ENCODE measurements around the gene OR5D18. TPM values are rescaled to one million over a fixed set of nuclear protein-coding genes. Genes with fewer than 3 reads are reported as not detected.

Gene OR5D18
- total and polyA plus RNA-seq, 10 of the 15 experiments (the other 5 are each of a cell fraction or from before 2014, with no cell fraction given): not detected

- TF ChIP-seq, protein P1, sequence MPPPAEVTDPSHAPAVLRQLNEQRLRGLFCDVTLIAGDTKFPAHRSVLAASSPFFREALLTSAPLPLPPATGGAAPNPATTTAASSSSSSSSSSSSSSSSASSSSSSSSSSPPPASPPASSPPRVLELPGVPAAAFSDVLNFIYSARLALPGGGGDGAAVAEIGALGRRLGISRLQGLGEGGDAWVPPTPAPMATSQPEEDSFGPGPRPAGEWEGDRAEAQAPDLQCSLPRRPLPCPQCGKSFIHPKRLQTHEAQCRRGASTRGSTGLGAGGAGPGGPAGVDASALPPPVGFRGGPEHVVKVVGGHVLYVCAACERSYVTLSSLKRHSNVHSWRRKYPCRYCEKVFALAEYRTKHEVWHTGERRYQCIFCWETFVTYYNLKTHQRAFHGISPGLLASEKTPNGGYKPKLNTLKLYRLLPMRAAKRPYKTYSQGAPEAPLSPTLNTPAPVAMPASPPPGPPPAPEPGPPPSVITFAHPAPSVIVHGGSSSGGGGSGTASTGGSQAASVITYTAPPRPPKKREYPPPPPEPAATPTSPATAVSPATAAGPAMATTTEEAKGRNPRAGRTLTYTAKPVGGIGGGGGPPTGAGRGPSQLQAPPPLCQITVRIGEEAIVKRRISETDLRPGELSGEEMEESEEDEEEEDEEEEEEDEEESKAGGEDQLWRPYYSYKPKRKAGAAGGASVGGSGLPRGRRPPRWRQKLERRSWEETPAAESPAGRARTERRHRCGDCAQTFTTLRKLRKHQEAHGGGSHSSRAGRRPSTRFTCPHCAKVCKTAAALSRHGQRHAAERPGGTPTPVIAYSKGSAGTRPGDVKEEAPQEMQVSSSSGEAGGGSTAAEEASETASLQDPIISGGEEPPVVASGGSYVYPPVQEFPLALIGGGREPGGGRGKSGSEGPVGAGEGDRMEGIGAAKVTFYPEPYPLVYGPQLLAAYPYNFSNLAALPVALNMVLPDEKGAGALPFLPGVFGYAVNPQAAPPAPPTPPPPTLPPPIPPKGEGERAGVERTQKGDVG (CRISPR knock-in tag; IDR thresholded peaks at IDR 0.05): no peak
- no peak for TF ChIP-seq NKRF (conservative IDR thresholded peaks at IDR 0.05)
These were observed 8.4 kb upstream of the OR5D18 start, which contains the start of gene OR5L1 (continued) for GRCh38 chr11:55811067-55811466.

GRCh38 chr11:55826919-55827318, 7.5 kb downstream of the OR5D18 start, which contains the start of gene OR5L2:
TSS of gene OR5L2 (plus strand) at chr11:55827219. CDS start at chr11:55827219, 0 bp downstream.
- no peak within 1 kb of the TSS for H2AFZ ChIP-seq (ENCODE audit: control insufficient read depth, low read depth, low read length)
- H3K79me2 ChIP-seq (ENCODE audit: control insufficient read depth, insufficient read depth, low read length): no peaks in the 10 kb centered on the region
- no peak within 1 kb of the TSS for H3K4me3 ChIP-seq
- no peaks in the 10 kb centered on the region for H3K9me3 ChIP-seq (replicated peaks; ENCODE audit: control insufficient read depth, insufficient read depth, low read length)
- no peak within 1 kb of the TSS for H3K9ac ChIP-seq (ENCODE audit: control insufficient read depth, insufficient read depth, low read length)
- in situ Hi-C loops (cut with MboI): no loop called here
- no peaks in the 10 kb centered on the region for H4K20me1 ChIP-seq (ENCODE audit: control insufficient read depth, insufficient read depth)
- no peak for FAIRE-seq
- no peaks in the 10 kb centered on the region for H3K36me3 ChIP-seq (ENCODE audit: control insufficient read depth in 2 of 2, insufficient read depth in 2 of 2, low read length in 1 of 2)
- BruUV-seq (replicated peaks): no TSS peak
- no peaks in the 10 kb centered on the region for H3K27me3 ChIP-seq (replicated peaks in 1 of 2; ENCODE audit: control insufficient read depth in 2 of 2, insufficient read depth in 2 of 2, low read length in 1 of 2)
- intact Hi-C loops (cut with micrococcal nuclease; ENCODE audit: unreplicated experiment): no loop called here
- no peaks in the 10 kb centered on the region for H3K4me1 ChIP-seq (ENCODE audit: control insufficient read depth, insufficient read depth, low read length)
- no peak for ATAC-seq
- H3K27ac ChIP-seq (ENCODE audit: control insufficient read depth, insufficient read depth): no peak within 1 kb of the TSS
- RAD21 ChIA-PET (ENCODE audit: unreplicated experiment): no interaction called here
- POLR2A ChIA-PET: no interaction called here
- CTCF ChIA-PET: no interaction called here
- no peak for DNase-seq (ENCODE audit: low read depth, low spot score)
- SMC1A ChIA-PET (ENCODE audit: uncharacterized antibody, unreplicated experiment): no interaction called here
- H3K4me2 ChIP-seq (ENCODE audit: control insufficient read depth, insufficient read depth): no peak within 1 kb of the TSS
- TF ChIP-seq PKNOX1 (IDR thresholded peaks at IDR 0.05): no peak
- no peak for TF ChIP-seq POU2F2 (IDR thresholded peaks at IDR 0.05; ENCODE audit: borderline replicate concordance, low read depth, low read length)
- TF ChIP-seq PAX5 (IDR thresholded peaks at IDR 0.05; ENCODE audit: borderline replicate concordance, low read depth, low read length): no peak
- TF ChIP-seq GATAD2B (conservative IDR thresholded peaks at IDR 0.05; ENCODE audit: low read depth): no peak
- TF ChIP-seq HCFC1 (IDR thresholded peaks at IDR 0.05; ENCODE audit: low read length): no peak
- TF ChIP-seq, protein P2, sequence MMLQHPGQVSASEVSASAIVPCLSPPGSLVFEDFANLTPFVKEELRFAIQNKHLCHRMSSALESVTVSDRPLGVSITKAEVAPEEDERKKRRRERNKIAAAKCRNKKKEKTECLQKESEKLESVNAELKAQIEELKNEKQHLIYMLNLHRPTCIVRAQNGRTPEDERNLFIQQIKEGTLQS (IDR thresholded peaks at IDR 0.05; ENCODE audit: borderline replicate concordance, extremely low read depth, low read depth, low read length): no peak
- TF ChIP-seq CBX5 (IDR thresholded peaks at IDR 0.05; ENCODE audit: low read depth): no peak
- no peak for TF ChIP-seq NKRF (conservative IDR thresholded peaks at IDR 0.05)
- TF ChIP-seq NFYA (IDR thresholded peaks at IDR 0.05; ENCODE audit: borderline replicate concordance, low read depth, low read length): no peak
